ENCODE results near the gene PAIP1. TPM values are rescaled to one million over a fixed set of nuclear protein-coding genes. Genes with fewer than 3 reads are reported as not detected.
A peak's percentile ranks its signal among the peaks of the same experiment; 100 is the strongest.

The PAIP1 gene, protein sequence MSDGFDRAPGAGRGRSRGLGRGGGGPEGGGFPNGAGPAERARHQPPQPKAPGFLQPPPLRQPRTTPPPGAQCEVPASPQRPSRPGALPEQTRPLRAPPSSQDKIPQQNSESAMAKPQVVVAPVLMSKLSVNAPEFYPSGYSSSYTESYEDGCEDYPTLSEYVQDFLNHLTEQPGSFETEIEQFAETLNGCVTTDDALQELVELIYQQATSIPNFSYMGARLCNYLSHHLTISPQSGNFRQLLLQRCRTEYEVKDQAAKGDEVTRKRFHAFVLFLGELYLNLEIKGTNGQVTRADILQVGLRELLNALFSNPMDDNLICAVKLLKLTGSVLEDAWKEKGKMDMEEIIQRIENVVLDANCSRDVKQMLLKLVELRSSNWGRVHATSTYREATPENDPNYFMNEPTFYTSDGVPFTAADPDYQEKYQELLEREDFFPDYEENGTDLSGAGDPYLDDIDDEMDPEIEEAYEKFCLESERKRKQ
- total RNA-seq (81.6 and 90.1 TPM in 2 replicates), polyA plus RNA-seq (65.3 and 69.1 TPM in 2 replicates), polyA minus RNA-seq (54.9 and 57.6 TPM in 2 replicates), Bru-seq, nascent RNA (percentile 95 among the genes with signal in this experiment), BruChase-seq, experiment 1, labeled RNA remaining after a 6-hour chase (percentile 92 among the genes with signal in this experiment), BruChase-seq, experiment 2, labeled RNA remaining after a 2-hour chase (percentile 88 among the genes with signal in this experiment)
- polyA plus RNA-seq (2011; cell fraction: cytosol; rRNA removed) = 79.2 and 93.5 TPM in 2 replicates
- 47.3 and 49.7 TPM in 2 replicates for polyA plus RNA-seq (2011; cell fraction: nucleus; rRNA removed)
- 62.1 and 83.9 TPM in 2 replicates for polyA plus RNA-seq (2012)
- polyA minus RNA-seq (2011; cell fraction: cytosol; rRNA and poly(A)+ RNA removed) = 88.5 TPM
- polyA minus RNA-seq (2011; cell fraction: nucleus; rRNA and poly(A)+ RNA removed) = 19.9 and 35.9 TPM in 2 replicates
- long read RNA-seq, transcript PAIP1-201 (11 exons, 2,782 nt) = major isoform, 268 of 438 reads
- long read RNA-seq, transcript PAIP1-203 (11 exons, 1,734 nt) = minor isoform, 94 of 438 reads
- long read RNA-seq, partial matches to known transcripts = 27 of 438 reads
- long read RNA-seq, other reads (novel, unspliced or antisense) = 48 of 438 reads

DNA sequence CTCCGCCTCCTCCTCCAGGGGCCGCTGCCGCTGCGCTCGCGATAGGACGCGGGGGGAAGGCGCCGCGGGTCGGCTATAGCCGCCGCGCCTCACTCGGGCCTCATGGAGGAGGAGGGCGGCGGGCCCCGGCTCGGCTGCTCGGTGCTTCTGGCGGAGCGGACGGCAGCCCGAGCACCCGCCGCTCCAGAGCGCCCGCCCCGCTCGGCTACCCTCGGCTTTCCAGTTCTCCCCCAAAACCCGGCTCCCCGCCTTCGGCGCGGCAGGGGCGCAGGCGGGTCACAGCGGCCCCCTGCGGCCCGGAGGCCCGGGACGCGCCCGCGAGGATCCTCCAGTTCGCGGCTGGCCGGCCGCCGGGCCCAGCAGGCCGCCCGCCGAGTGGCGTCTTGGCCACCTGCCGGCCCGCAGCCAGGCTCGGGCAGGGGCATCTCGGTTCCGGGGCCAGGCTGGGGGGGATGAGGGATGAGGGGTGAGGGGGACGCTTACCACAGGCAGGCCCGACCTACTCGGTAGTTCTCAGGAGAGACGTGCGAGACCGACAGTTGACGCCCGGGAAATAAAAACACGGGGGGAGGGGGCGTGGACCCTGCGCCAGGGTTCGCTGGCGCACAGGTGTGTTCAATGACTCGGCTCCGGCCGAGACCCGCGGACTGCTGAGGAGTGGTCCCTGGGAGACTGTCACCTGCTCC, at the start of gene PAIP1:
PAIP1 (minus strand) TSS at position 221 of the 686 bp plus-strand sequence. CDS start 231 bp downstream, outside the sequence.
- Histone ChIP-seq H3K9me3 (replicated peaks; ENCODE audit: control insufficient read depth, insufficient read depth, low read length) (no peaks in the 10 kb centered on the region), H3K4me2 (ENCODE audit: insufficient read depth, low read length) (peak within 1 kb of the TSS; percentile 98), H3K79me2 (ENCODE audit: control insufficient read depth, insufficient read depth, low read length) (peaks cover 44% of the 10 kb centered on the region), H3K4me1 (ENCODE audit: control insufficient read depth, extremely low read depth, insufficient read depth, low read length) (peaks cover 25% of the 10 kb centered on the region), H4K20me1 (replicated peaks; ENCODE audit: control insufficient read depth, extremely low read depth, insufficient read depth, low read length) (peaks cover 3% of the 10 kb centered on the region), H3K4me3 (replicated peaks in 1 of 3; ENCODE audit: insufficient read depth in 1 of 3, low read depth in 1 of 3, low read length in 3 of 3) (peak within 1 kb of the TSS; percentile 91 to 98 (median 96)), H3K9me1 (replicated peaks; ENCODE audit: control insufficient read depth, extremely low read depth, insufficient read depth, low read length) (no peaks in the 10 kb centered on the region), H3K36me3 (ENCODE audit: control insufficient read depth in 2 of 2, extremely low read depth in 1 of 2, insufficient read depth in 2 of 2, low read length in 2 of 2) (peaks cover 3 to 5% of the 10 kb centered on the region in 2 experiments), H3K9ac (replicated peaks; ENCODE audit: extremely low read depth, insufficient read depth, low read length) (peak within 1 kb of the TSS; percentile 93), H2AFZ (ENCODE audit: low read depth, low read length) (peak within 1 kb of the TSS; percentile 100), H3K27me3 (ENCODE audit: control insufficient read depth in 2 of 2, insufficient read depth in 2 of 2, low read length in 2 of 2) (peaks cover 1 to 3% of the 10 kb centered on the region in 2 experiments), H3K27ac (ENCODE audit: insufficient read depth, low read depth, low read length) (peak within 1 kb of the TSS; percentile 73)
- intact Hi-C loops (cut with micrococcal nuclease) = loop anchor here (1.0 to 2.0 kb wide), 5 partner anchors 42 to 606 kb away; partner anchors contain the start of genes C5orf34 and NNT
- peak; percentile 86 for DNase-seq (ENCODE audit: low read depth, low spot score)
- POLR2A ChIA-PET = no interaction called here
- TSS peak; percentile 35 for BruUV-seq (replicated peaks)
- peak; percentile 85 for TF ChIP-seq POLR2AphosphoS5 (IDR thresholded peaks at IDR 0.05; ENCODE audit: insufficient read depth, low read depth, low read length)
- TF ChIP-seq, protein P1, sequence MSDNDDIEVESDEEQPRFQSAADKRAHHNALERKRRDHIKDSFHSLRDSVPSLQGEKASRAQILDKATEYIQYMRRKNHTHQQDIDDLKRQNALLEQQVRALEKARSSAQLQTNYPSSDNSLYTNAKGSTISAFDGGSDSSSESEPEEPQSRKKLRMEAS (IDR thresholded peaks at IDR 0.05; ENCODE audit: insufficient read depth, insufficient read length) = no peak
- no peak for TF ChIP-seq EZH2 (IDR thresholded peaks at IDR 0.05; ENCODE audit: borderline replicate concordance, low read depth, low read length, severe bottlenecking)
- TF ChIP-seq, protein P2, sequence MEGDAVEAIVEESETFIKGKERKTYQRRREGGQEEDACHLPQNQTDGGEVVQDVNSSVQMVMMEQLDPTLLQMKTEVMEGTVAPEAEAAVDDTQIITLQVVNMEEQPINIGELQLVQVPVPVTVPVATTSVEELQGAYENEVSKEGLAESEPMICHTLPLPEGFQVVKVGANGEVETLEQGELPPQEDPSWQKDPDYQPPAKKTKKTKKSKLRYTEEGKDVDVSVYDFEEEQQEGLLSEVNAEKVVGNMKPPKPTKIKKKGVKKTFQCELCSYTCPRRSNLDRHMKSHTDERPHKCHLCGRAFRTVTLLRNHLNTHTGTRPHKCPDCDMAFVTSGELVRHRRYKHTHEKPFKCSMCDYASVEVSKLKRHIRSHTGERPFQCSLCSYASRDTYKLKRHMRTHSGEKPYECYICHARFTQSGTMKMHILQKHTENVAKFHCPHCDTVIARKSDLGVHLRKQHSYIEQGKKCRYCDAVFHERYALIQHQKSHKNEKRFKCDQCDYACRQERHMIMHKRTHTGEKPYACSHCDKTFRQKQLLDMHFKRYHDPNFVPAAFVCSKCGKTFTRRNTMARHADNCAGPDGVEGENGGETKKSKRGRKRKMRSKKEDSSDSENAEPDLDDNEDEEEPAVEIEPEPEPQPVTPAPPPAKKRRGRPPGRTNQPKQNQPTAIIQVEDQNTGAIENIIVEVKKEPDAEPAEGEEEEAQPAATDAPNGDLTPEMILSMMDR (IDR thresholded peaks at IDR 0.05; ENCODE audit: extremely low read depth in 1 of 2, insufficient read depth in 1 of 2, low read depth in 1 of 2, low read length in 2 of 2) = peak; percentile 44 to 71
- CTCF ChIA-PET = interaction anchor here (1.1 to 3.6 kb wide), 3 partner anchors 68 to 74 kb away, joined by 3 to 17 read pairs (median 13); partner anchors contain the start of gene TMEM267
- FAIRE-seq = peak; percentile 76
- dilution Hi-C loops (cut with MboI; ENCODE audit: extremely low pct_ligation_motif_present, low sequenced_read_pairs) = no loop called here
